Activated CD8-positive, alpha-beta memory T cell treated with anti-CD3 and anti-CD28 coated beads for 1 hour (primary cell): ENCODE measurements around the gene DNMT1.
"Not testable (repeated sequence)": the region's sequence is repeated elsewhere in the genome, so short reads cannot be mapped to it uniquely, and the experiment has no call there.

Experiments
- DNase-seq, 2 donors: peaks; one replicate each; pipeline ENCODE4 v3.0.0-alpha.2; 2020; ENCODE audit warnings: low read depth in 1 of 2; ENCODE audit errors: extremely low read depth in 1 of 2

DNMT1 gene

DNA sequence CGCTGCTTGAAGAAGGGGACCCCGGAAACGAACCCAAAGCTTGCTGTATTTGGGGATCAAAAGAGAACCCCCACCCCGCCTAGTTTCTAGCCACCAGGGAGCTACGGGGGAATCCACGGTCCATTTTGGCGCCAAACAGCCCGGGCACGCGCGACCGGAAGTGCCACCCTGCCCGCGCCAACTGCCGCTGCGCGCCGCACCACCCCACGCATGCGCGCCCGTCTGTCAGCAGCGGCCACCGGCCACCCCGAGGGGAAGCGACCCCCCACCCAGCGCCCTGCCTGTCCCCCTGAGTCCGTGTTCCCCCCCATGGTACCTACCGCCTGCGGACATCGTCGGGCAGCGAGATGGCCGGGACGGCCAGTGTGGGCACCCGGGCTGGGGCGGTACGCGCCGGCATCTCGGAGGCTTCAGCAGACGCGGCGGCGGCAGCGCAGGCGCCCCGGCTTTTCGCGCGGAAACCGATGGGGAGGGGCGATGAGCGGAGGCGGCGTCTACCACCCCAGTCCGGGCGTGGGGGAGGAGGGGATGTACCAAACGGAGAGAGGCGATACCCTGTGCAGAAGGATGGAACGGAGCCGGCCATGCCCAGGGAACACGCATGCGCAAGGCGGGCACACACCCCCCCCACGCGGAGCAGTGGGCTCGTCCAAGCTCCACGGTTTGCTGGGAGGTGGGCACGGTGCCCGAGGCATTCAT is at the start of gene DNMT1:
Gene DNMT1 (minus strand): TSS at position 454 of the 699 bp plus-strand sequence. CDS start 54 bp downstream, at position 400.
- DNase-seq, result peak; percentile 86 to 93

DNA sequence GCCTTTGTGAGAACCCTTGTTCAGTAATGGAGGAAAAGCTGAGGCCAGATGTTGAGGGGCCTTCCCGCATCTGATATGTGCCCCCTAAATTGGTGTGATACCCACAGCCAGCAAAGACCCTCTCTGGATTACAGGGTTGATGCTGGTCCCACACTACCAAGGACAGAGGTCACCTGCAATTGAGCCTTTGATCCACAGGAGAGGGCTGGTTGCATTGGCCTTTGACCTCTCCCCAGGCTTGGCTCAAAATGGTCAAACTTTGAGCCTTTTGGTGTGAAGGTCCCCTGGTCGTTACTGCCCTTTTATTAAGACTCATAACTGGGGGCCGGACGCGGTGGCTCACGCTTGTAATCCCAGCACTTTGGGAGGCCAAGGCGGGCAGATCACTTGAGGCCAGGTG is 48.9 kb upstream of the DNMT1 start:
- DNase-seq, result no peak

DNA sequence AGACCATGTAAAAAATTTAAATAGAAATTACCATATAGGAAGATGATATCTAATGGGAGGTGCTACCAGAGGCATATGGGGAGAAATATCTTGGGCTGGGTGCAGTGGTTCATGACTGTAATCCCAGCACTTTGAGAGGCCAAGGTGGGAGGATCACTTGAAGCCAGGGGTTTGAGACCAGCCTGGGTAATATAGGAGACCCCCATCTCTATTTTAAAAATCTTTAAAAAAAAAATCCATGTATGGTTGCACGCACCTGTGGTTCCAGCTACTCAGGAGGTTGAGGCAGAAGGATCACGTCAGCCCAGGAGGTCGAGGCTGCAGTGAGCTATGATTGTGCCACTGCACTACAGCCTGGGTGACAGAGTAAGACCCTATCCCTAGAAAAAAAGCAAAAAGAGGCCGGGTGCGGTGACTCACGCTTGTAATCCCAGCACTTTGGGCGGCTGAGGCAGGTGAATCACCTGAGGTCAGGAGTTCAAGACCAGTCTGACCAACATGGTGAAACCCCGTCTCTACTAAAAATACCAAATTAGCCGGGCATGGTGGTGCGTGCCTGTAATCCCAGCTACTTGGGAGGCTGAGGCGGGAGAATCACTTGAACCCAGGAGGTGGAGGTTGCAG is 47.2 kb upstream of the DNMT1 start:
- DNase-seq, result not testable (repeated sequence)

DNA sequence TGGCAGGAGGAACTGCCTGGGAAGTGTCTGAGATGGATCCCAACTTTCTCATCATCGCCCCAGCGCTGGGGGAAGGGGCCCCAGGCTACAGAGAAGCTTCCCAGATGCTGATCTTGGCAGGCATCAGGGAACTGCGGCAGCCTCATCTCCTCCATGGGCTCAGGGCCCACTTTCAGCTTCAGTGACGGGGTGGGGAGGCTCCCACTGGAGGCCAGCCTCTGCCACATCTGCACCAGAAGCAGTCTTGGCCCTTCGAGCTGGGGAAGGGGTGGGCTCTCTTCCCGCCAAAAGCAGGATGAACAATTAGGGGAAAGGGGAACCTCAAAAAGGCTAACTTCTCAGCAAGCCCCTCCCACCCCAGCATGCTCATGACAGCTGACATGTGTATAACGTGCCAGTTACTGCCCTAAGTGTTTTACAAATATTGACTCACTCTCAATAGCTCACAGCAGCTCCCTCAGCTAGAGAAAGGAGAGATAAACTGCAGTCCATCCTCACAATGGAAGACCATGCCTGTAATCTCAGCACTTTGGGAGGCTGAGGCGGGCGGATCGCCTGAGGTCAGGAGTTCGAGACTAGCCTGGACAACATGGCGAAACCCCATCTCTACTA is 43.5 kb upstream of the DNMT1 start:
- DNase-seq, result no peak

DNA sequence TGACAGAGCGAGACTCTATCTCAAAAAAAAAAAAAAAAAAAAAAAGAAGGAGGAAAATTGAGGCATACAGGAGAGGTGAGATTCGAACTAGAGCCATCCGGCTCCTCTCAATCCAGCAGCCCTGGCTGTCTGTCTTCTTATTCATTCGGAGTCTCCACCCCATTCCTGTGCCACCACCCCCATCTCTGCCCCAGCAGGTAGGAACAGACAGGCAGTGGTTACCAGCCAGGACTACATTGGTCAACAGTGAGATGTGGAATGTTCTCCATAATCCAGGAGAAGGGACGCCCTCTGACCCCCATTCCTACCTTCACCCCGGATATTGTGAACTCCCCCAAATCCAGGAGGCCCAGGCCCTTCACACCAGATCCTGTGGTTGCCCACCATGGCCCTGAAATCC is 42.9 kb upstream of the DNMT1 start:
- DNase-seq, result no peak

DNA sequence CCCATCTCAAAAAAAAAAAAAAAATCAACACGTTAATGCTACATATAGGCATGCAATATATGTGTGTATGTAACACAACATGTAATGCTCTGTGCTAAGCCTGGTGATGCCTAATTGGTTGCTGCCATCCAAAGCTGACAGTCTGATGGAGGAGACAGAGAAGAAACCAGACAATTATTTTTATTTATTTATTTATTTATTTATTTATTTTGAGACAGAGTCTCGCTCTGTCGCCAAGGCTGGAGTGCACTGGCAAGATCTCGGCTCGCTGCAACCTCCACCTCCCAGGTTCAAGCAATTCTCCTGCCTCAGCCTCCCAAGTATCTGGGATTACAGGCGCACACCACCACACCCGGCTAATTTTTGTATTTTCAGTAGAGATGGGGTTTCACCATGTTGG is 40.7 kb upstream of the DNMT1 start:
- DNase-seq, result not testable (repeated sequence)

DNA sequence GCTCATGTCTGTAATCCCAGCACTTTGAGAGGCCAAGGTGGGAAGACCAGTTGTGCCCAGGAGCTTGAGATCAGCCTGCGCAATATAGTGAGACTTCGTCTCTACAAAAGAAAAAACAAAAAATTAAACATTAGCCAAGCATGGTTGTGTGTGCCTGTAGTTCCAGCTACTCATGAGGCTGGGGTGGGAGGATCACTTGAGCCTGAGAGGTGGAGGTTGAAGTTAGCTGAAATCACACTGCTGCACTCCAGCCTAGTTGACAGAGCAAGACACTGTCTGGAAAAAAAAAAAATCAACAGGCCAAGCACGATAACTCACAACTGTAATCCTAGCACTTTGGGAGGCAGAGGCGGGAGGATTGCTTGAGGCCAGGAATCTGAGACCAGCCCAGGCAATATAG is 40.2 kb upstream of the DNMT1 start:
- DNase-seq, result no peak

DNA sequence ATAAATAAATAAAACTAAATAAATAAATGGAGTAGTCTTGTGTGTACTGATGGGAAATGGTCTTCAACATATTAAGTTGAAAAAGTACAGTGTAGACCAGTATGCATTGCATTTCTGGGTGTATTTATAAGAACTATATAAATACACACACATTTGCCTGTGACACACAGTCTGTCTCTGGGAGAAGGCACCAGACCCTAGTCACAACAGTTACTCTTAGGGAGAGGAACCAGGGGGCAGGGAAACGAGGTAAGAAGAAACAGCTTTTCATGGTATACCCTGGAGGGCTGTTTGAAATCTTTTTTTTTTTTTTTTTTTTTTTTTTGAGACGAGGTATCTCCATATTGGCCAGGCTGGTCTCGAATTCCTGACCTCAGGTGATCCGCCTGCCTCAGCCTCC is 39.2 kb upstream of the DNMT1 start:
- no peak for DNase-seq

DNA sequence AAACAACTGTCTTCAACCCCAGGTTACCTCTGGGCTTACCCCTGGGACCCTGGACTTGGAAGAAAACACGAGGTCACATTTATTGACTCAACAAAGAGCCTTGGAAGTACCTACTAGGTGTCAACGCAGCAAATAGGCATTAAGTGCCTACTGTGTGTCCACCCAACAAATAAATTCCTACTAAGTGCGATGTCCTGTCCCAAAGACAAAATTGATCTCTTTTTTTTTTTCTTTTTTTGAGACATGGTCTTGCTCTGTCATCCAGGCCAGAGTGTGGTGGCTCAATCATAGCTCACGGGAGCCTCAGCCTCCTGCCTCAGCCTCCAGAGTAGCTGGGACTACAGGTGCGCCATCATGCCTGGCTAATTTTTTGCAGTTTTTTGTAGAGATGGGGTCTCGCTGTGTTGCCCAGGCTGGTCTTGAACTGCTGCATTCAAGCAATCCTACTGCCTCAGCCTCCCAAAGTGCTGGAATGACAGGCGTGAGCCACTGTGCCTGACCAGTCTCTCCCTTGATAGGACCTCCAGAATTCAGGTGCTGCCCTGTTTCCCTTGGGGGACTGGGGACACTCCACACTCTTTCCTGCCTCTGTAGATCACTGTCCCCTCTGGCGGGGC is 37.0 kb upstream of the DNMT1 start:
- no peak for DNase-seq

DNA sequence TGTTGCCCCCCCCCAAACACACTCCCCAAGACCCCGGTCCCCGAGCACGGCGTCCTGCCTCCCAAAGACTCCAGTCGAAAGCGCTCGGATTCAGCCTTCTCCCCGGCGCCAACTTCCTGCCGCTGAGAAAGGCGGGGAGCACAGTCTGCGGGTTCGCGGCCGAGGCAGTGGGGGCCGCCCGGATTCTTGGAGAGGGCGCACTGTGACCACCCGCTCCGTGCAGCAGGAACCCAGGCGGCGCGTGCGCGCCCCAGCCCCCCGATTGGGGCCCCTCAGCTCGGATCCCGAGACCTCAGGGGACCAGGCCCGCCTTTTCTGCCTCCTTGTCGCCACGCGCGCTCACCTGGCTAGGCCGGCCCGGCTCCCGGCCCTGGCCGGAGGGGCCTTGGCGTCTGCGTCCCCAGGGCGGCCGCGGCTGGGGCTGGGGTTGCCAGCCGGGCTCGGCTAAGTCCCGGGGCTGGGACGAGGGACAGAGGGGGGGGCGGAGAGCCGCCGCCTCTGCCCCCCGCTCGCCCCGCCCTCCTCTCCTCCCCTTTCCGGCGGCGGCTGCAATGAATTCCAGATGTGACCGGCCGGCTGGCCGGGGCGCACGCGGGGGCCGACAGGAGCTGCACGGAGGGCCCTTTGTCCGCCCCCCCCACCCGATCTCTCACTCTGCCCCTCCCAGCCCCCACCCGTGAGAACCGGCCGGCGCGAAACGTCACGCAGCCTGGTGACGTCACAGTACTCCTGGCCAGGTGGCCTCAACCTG is 36.3 kb upstream of the DNMT1 start, which contains the start of gene S1PR2:
Gene S1PR2 (minus strand): TSS at position 471 of the 751 bp plus-strand sequence. CDS start 6,426 bp downstream, outside the sequence.
- DNase-seq, result peak in 1 of 2 donors; percentile 46

DNA sequence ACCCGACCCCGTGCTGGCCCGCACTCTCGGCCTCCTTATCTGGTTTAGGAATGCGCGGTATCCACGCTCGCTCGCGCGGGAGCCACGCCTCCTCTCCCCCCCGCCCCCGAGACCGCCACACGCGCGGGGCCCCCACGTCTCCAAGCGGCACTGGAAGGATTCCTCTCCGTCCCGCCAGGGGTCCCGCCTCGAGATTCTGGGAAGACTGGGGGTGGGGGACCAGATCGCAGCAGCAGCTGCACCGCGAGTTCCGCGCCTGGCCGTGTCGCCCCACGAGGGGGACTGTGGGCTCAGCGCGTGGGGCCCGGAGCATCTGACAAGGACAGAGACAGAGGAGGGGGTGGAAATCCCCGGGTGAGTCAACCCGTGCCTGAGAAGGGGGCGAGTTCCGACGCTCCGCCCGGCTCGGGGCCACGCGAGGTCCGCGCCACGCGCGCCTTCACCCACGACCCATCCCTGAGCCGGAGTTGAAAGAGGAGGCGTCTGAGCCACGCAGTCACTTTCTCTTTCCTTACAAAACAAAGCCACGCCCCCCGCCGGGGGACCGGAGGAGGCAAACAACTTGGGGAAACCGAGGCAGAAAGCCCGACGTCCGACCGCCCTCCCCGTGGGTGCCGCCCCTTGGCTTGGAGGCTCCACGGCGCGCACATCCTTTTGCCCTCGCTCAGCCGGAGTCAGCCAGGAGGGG is 35.6 kb upstream of the DNMT1 start:
- peak in 1 of 2 donors; percentile 32 for DNase-seq

DNA sequence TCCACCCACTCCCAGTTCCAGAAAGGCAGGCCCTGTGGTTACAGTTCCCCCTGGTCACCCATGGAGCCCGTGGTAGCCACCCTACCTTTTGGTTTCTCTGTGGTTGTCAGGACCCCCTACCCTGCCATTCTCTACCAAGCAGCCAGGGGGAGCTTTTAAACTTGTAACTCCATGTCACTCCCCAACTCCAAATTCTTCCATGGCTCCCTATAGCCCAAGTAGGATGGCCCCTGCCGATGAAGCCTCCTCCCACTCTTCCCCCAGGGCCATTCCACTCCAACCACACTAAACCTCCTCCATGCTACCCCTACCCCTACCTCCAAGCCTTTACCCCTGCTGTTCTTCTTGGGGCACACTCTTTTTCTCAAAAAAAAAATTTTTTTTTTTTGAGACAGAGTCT is 34.2 kb upstream of the DNMT1 start:
- no peak for DNase-seq

DNA sequence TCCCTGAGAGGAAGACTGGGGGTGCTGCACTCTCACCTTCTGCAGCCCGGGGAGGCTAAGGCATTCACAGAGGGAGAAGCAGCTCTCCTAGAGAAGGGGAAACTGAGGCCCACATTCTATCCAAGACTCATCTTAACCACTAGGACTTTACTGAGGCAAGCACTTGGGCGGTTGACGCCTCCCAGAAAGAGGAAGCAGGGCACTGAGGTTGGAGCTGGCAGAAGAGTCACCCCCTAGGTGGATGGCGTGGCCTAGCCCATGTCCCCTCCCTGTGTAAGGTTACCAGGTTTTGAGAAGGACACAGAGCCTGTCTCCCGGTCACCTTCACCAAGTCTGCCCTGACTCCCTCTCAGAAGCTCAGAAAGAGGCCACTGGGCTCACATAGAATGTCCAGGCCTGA is 33.6 kb upstream of the DNMT1 start:
- DNase-seq, result no peak

DNA sequence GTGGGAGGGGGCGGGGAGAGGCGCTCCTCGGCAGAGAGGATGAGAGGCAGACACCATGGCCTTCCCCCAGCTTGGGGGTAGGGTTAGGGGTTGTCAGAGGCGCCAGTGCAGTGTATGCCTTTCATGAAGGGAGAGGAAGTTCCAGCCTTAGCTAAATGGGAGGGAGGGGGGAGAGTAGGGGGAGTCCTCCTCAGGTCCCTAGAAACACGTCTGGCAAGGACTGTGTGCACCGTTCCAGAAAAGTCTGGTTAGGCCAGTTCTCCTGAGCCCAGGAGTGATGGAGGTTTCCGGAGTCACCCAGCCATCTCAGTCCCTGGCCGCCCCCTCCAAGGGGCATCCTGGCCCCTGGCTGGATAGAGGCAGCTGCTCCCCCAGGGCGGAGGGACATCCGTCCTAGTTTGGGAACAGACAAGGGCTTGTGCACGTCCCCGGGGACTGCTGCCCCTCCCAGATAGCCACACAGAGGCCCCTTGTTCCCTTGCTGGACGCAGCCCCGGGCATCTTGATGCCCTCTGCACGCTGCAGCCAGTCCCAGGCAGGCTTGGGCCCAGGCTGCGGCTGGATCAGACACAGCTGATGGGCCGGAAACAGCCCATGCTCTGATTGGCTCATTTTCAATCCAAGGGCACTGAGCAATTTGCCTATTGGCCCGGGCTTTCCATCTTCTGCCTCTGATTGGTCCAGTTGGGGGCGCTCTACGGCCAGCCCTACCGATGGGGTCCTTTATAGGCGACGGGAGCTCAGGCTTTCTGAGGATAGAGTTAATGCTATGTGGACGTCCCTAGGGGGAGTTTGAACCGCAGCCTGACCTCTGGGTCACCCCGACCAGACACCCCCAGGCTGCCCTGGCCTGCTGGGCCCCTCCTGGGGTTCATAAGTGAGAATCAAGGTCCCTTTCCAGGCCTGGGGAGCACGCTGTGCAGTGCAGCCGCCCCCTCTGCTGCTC is 32.5 kb upstream of the DNMT1 start:
- no peak for DNase-seq

DNA sequence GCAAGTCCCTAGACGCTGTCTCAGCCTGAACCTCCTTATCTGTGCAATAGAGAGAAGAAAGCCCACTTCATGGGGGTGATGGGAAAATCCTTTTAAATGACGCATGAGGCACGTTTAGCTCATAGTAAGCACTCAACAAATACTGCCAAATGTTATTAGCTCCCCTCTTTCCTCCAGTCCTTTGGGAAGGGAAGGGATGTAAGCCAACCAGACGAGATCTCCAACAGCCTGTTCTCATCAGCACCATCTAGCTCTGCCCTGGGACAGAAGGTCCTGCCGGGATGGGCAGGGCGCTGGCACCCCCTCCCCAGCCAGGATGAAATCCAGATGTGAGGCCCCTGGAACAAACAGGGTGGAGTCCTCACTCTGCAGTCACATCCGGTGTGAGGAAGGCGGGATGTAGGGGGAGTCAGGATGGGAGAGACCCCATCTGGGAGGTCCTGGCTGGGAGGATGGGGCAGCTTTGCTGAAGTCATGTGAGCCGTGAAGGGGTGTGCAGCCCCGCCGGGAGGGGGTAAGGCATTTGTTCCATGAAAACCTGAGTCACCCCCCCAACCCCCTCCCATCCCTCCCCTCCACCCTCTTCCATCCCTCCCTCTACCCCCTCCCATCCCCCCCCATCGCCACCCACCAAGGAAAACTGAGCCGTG is 31.7 kb upstream of the DNMT1 start:
- no peak for DNase-seq

DNA sequence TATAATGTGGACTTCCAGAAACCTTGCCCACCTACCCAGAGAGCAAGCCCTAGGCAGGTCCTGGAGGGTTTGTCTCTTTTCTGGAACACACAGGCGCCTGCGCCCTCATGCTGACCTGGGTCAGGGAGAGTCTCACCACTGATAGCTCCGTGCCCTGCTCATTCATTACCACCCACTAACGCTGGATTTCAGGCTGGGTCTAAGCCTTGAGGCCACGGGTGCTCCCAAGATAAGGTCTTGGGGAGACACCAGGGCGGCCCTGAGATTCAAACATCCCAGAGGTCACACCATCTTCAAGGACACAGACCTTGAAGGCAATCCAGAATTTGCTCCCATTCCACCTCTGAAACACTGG is 31.2 kb upstream of the DNMT1 start:
- no peak for DNase-seq

DNA sequence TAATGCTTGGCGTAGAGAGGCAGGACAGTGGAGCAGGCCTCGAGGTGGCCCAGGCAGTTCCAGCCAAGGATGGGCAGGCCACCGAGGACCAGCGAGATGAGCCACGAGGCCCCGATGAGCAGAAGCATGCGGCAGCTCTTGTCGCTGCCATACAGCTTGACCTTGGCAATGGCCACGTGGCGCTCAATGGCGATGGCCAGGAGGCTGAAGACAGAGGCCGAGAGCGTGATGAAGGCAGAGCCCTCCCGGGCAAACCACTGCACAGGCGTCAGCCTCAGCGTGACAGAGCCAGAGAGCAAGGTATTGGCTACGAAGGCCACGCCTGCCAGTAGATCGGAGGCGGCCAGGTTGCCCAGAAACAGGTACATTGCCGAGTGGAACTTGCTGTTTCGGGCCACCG is 29.6 kb upstream of the DNMT1 start:
- no peak for DNase-seq

DNA sequence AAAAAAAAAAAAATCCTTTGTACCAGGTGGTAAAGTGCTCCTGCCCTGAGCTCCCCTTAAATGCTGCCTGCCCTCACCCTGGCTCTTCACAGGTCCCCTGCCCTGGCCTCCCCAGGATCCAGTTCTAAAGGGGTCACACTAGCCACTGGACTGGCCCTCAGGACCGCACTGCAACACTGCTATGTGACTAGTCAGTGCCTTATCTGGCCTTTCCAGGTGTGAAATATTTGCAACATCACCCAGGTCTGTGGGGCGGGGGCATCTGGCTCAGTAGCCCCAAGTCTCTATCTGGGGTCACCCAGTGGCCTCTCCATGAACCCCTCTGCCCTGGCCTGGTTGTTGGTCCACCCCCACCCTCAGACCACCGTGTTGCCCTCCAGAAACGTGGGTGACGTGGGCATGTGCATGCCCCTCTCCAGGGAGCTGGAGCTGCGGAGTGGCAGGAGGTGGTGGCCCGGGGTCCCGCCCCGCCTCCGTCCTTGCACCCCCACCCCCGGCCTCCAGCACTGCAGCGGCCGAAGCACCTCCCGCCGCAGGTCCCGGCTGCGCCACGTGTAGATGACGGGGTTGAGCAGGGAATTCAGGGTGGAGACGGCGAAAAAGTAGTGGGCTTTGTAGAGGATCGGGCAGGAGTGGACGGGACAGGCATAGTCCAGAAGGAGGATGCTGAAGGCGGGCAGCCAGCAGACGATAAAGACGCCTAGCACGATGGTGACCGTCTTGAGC is 28.9 kb upstream of the DNMT1 start:
- DNase-seq, result no peak
